Measurements from ENCODE around the gene WLS.

WLS gene

GRCh38 chr1:68227598-68227997 lies 4.7 kb downstream of the WLS start:
- peak; percentile 53 for FAIRE-seq

GRCh38 chr1:68225781-68226180 lies 6.5 kb downstream of the WLS start:
- FAIRE-seq: no peak

- FAIRE-seq: no peak
These were observed 8.6 kb downstream of the WLS start for GRCh38 chr1:68223687-68224086.

DNA sequence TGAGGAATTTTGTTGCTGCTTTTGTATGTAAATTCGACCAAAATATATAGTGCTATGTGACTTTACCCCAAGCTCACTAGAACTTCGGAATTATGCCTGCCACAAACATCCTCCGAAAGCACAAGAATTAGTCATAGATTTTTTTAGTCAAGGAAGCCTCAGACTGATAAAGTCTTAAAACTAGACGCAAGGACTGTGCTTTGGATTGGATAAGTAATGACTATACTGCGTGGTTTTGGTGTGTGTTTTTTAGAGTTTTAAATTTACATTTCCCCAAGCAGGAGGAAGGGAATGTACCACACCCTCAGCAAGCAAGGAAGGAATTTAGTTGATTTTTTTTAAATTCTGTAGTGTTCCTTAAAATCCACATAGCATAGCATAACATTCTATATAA lies 10.3 kb downstream of the WLS start:
- FAIRE-seq: peak; percentile 27

GRCh38 chr1:68221001-68221979 lies 11.0 kb downstream of the WLS start:
- no peak for FAIRE-seq

GRCh38 chr1:68220420-68220819 lies 11.9 kb downstream of the WLS start:
- no peak for FAIRE-seq

DNA sequence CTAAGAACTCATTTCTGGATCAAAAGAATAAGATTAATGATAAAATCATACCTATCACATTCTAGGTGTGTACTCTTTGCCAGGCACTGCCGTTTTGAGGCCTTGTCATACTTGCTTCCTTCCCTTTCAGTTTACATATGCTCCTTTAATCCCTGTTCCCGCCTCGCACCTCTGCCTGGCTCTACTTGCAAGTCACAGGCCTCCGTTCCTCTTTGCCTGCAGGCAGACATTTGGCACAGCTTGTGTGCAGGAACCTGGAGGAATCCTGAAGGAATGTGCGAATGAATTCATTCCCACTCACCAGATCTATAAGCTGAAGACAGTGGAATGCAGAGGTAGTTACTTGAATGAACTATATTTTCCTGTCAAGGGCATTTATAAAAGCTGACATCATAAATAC lies 13.8 kb downstream of the WLS start:
- FAIRE-seq: no peak

DNA sequence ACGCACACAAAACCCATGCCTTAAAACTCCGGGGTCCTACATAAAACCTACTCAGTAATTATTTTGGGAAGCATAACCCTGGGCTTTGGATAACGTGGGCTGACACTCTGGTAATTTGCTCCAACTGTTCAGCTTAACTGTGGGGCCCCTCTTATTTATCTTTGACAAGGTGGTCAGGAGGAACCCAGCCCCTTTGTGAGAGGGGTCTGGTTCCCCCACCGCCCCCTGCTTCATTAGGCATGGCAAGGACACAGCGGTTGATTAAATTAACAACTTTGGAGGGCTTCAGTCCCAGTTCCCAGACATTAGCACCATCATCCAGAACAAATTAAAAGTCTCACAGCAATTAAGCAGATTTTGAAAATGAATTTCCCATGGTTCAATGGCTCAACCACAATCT lies 14.7 kb downstream of the WLS start:
- FAIRE-seq: no peak

GRCh38 chr1:68217060-68217554 lies 15.2 kb downstream of the WLS start:
- FAIRE-seq: no peak

DNA sequence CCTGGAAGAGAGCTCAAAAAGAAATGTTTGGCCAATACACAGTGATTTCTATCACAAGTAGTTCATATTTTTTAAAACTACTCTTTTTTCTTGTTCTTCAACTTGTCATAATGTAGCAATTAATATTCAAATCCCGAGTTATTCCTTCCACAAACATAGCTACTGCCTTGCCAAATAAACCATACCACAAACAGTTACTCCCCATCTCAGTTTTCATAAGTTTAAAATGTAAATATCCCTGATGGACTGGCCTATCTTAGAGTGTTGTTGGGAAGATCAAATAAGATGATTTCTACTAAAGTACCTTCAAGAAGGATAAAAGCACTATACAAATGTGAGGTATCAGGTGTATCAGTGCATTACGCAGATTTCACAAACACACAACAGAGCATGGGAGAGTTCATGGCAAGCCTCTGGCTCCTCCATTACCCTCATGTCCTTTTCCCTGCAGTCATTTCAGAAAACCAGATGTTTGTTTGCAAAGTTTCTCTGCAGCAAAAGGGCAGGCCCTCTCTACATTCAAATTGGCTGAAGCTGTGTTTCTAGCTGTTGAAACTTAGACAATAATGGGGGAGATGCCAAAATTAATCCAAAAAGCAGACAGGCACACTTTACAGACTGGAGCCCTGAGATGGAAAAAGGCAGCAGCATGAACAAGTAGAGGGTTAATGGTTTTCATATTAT lies 16.1 kb downstream of the WLS start:
- FAIRE-seq: no peak

DNA sequence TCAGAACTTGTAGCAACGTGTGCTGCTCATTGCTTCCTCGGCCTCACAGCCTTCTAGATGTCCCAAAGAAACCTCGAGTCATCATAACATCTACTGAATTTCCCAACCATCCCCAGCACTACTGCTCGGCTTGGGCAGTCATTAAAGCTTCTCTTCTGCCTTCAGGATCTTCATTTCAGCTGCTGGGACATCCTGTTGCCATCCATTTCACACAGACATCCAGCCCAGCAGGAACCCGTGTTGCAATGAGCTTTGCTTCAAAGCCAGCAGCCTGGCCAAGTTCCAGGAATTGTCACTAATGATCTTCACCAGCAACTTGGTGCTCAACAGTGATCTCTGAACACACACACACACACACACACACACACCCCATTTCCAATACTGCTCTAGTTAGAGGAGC lies 18.5 kb downstream of the WLS start:
- no peak for FAIRE-seq

DNA sequence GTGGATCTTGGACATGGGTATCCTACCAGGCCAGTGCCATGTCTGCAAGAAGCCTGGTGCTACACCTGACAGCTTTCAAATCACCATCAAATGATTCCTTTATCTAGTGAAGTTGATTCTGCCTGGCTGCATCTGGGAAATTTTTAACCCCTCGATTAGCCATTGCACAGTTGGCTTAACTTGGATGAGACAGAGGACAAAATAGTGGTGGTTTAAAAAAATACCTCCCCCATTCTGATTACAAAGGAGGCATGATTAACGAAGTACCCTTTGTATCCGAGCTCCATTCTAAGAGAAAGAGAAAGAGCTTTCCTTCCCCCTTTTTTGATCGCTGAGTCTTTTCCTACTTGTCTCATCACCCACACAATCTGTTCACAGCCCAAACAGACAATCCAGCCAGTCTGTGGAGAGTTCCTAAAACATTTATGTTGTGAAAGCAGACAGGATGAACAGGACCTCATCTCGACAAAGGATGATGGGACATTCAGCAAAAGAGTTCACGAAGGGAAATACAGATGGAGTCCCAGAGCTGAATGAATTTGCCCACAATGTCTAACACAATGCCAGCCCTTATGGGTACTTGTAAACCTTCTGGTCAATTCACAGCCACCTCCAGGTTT lies 20.5 kb downstream of the WLS start:
- no peak for FAIRE-seq

DNA sequence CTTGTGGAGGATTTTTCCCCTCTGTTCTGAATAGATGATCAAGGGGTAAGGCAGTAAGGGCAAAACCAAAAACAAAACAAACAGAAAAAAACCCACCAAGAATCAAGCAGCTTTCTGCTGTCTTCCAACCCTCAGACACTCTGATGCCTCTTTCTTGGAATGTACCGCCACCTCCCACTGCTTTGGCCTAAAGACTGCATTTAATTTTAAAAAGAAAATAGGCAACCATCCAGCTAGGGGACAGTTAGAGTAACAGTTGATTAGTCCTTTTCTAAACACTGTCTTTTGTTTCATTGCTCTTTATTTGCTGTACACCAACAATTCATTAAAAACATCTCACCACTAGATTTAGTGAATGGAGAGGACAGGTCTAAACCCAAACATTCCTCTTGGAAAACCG lies 21.5 kb downstream of the WLS start:
- no peak for FAIRE-seq

GRCh38 chr1:68210027-68210426 lies 22.3 kb downstream of the WLS start:
- FAIRE-seq: no peak

- FAIRE-seq: no peak
These were observed 25.3 kb downstream of the WLS start for GRCh38 chr1:68206848-68207689.

- no peak for FAIRE-seq
These were observed 26.4 kb downstream of the WLS start for GRCh38 chr1:68205794-68206358.

GRCh38 chr1:68204977-68205630 lies 27.2 kb downstream of the WLS start:
- FAIRE-seq: no peak

- no peak for FAIRE-seq
These were observed 30.0 kb downstream of the WLS start for GRCh38 chr1:68202239-68202832.

DNA sequence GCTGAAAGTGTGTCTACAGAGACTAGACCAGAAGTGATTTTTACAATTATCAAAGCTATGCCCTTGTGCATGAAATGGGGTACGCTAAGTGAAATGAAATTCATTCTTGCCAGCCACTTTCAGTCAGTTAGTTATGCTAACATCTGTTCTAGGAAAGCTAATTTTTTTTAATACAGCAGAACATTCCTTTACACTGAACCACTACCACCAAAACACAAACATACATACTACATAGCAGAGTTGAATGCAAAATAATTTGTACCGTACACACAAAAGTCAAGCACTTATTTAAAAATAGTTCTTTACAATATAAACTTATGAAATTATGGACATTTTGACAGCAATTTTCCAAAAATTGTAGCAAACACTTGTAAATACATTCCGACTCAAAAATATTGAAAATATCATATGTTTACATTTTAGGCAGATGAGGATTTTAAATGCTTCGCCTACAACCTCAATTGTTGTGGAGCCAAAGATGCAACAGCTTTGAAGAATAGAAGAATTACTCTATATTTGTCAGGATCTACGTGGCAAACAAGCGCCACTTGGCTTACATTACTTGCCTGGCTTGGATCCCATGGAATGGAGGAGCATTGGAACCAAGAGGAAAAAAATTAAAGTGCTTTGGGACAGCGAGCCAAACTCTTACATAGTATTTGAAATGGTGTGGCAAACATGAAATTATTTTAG lies 30.6 kb downstream of the WLS start:
- no peak for FAIRE-seq

DNA sequence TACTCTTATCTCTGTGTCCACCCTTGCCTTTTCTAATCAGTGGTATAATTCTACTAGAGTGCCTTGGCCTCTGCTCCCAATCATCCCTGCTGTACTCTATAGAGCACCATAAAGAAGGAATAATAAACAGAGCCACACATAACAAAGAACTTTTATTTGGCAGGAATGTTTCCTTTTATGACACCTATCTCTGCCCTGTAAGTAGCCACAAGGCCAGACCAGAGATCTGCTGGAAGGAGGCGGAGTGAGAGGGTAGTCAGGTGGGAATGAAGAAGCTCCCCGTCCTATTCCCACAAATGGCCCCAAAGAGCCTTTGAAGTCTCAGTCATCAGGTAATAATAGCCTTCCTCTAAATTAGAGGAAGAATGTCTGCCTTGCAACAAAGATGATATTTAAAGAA lies 32.7 kb downstream of the WLS start:
- no peak for FAIRE-seq

GRCh38 chr1:68198752-68199151 lies 33.6 kb downstream of the WLS start:
- no peak for FAIRE-seq
